Stimulated activated CD8-positive, alpha-beta memory T cell treated with anti-CD3 and anti-CD28 coated beads, Interleukin-12 subunit alpha, Interleukin-12 subunit beta, amount 100 ng/mL, for 1 hour (primary cell): Measurements from ENCODE around the gene CATSPERB.
"Not testable (repeated sequence)": the region's sequence is repeated elsewhere in the genome, so short reads cannot be mapped to it uniquely, and the experiment has no call there.

Experiments
- DNase-seq: peaks from one replicate; pipeline ENCODE4 v3.0.0-alpha.2; 2020; ENCODE audit warnings: low read depth

CATSPERB gene

DNA sequence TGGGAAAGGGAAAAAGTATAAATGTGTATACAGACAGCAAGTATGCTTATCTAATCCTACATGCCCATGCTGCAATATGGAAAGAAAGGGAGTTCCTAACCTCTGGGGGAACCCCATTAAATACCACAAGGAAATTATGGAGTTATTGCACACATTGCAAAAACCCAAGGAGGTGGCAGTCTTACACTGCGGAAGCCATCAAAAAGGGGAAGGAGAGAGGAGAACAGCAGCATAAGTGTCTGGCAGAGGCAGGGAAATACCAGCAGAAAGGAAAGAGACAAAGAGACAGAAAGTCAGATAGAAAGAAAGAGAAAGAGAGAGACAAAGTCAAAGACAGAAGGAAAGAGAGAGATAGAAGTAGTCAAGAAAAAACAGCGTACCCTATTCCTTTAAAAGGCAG lies 64.8 kb downstream of the CATSPERB start:
- not testable (repeated sequence) for DNase-seq

GRCh38 chr14:91660790-91661189 lies 71.1 kb downstream of the CATSPERB start:
- no peak for DNase-seq

- no peak for DNase-seq
These were observed 77.0 kb downstream of the CATSPERB start for GRCh38 chr14:91654836-91655235.

- no peak for DNase-seq
These were observed 78.4 kb downstream of the CATSPERB start for GRCh38 chr14:91653451-91653850.

DNA sequence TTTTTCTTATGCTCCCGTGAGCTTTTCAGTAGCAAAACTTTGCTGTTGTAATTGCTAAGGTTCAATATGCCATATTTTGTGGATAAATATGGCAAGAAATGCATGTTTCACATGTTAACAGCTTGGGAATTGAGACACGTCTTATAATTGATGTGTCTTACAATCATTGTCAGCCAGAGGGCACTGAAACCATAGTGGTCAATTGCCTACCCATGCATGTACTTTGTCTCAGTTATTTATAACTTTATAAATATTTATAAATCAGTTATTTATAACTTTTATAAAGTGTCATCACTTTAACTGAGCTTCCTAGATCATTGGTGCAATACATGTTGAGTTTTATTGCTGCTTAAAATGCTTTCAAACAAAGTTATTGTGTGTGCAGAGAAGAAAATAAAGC lies 82.0 kb downstream of the CATSPERB start:
- no peak for DNase-seq

GRCh38 chr14:91647856-91648255 lies 84.0 kb downstream of the CATSPERB start:
- DNase-seq, result no peak

DNA sequence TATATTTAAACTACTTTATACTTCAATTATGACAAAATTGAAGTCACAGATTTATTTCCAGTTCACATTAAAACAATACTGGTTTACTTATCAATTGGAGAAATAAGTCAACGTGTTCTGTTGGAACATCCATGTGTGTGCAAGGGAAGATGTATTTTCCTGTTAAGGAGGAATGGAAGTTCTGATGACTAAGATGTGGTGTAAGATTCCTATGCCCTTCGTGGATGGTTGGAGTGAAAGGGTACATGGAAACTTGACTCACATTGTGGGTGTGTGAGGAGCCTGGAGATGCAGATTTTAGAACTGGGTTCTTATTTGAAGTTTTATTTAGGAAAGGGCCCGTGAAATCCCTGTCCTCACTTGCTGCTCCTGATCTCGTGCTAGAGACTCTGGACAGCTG lies 95.3 kb downstream of the CATSPERB start:
- DNase-seq, result no peak

GRCh38 chr14:91624757-91625156 lies 107.1 kb downstream of the CATSPERB start:
- no peak for DNase-seq

GRCh38 chr14:91614187-91614586 lies 117.7 kb downstream of the CATSPERB start:
- DNase-seq, result no peak

DNA sequence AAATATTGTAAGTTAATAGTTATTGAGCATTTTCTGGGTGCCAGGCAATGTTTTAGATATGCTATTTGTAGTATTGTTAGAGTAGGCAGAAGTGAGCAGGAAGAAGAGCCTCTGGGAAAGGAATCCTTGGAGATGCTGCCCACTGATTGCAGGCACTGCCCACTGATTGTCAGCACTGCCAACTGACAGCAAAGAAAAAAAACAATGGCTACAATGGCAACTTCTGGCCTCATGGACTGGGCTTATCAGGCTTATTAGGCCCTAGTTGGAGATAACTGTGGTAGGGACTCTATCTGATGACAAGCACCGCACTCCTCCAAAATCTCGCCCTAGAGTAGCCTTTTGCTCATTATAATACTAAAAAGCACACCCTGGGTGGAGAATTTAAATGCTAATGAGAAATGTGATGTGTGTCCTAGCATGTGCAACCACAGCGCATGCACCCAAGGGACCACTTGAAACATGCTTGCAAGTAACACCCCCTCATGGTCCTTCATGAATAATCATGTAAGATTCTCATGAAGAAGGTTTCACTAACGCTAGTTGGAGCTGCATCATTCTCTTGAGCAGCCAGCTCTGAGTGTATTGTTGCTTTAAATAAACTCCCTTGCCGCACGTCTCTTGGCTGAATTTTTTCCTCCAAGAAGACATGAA lies 118.3 kb downstream of the CATSPERB start:
- no peak for DNase-seq

- DNase-seq, result no peak
These were observed 120.4 kb downstream of the CATSPERB start for GRCh38 chr14:91611528-91611927.

DNA sequence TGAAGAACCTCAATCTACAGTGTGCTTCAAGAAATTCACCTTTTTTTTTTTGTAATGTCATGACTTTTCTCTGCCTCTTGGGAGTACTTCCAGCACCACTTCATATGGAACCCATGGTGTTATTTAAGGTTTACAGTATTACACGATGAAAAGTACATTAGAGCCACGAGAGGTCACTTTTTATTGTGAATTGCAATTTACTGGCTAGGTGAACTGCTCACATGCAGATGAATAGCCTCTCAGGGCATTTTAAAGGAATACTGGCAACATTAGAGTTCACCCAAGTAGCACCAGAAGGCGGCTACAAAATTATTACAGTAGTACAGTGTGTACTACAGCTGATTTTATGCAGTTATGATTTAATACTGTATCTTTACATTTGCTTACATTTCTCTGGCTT lies 122.7 kb downstream of the CATSPERB start:
- no peak for DNase-seq

GRCh38 chr14:91607322-91608047 lies 124.4 kb downstream of the CATSPERB start:
- no peak for DNase-seq

GRCh38 chr14:91606851-91607250 lies 125.0 kb downstream of the CATSPERB start:
- no peak for DNase-seq

- not testable (repeated sequence) for DNase-seq
These were observed 127.3 kb downstream of the CATSPERB start for GRCh38 chr14:91604611-91605010.

- DNase-seq, result no peak
These were observed 131.9 kb downstream of the CATSPERB start for GRCh38 chr14:91599994-91600393.

DNA sequence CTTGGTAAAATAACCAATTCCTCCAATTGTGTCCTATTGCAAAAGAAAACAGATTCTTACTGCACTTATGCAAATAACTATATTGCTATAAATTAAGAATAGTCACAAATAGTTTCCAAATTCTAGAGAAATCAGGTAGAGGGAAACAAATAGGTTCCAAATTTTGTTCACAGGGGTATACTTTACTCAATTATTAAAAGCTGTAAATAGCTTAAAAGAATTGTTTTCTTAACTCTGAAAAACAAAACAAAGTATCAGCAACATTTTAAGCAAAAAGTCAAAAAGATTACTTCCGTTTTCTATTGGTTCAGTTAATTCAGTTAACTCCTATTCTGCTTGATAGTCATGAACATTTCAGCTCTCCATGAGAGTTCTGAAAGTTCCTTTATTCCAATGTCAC lies 136.2 kb downstream of the CATSPERB start:
- no peak for DNase-seq

DNA sequence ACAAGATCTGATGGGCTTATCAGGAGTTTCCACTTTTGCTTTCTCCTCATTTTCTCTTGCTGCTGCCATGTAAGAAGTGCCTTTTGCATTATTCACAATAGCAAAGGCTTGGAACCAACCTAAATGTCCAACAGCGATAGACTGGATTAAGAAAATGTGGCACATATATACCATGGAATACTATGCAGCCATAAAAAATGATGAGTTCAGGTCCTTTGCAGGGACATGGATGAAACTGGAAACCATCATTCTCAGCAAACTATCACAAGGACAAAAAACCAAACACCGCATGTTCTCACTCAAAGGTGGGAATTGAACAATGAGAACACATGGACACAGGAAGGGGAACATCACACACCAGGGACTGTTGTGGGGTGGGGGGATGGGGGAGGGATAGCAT lies 137.9 kb downstream of the CATSPERB start:
- DNase-seq, result not testable (repeated sequence)

- no peak for DNase-seq
These were observed 145.5 kb downstream of the CATSPERB start for GRCh38 chr14:91586410-91586809.

- DNase-seq, result no peak
These were observed 146.0 kb downstream of the CATSPERB start for GRCh38 chr14:91585856-91586255.

GRCh38 chr14:91582761-91583160 lies 149.1 kb downstream of the CATSPERB start:
- DNase-seq, result no peak

- DNase-seq, result no peak
These were observed 150.9 kb downstream of the CATSPERB start for GRCh38 chr14:91580876-91581577.

DNA sequence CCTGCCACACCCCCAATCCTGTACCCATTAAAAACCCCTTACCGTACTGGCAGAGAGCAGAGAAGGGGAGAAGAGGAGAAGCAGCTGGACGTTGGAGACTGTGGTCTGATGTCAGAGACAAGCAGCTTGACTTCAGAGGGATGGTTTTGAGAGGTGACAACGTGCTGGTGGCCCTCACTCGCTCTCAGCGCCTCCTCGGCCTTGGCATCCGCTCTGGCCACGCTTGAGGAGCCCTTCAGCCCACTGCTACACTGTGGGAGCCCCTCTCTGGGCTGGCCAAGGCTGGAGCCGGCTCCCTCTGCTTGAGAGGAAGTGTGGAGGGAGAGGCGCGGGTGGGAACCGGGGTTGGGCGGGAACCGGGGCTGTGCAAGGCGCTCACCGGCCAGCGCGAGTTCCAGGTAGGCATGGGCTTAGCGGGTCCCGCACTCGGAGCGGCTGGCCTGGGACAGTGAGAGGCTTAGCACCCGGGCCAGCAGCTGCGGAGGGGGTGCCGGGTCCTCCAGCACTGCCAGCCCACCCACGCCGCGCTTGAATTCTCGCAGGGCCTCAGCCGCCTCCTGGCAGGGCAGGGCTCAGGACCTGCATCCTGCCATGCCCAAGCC lies 154.2 kb downstream of the CATSPERB start:
- DNase-seq, result no peak
